GM12874 (cell line): ENCODE data around the gene ST6GALNAC5.

Experiments
- CTCF ChIP-seq: IDR thresholded peaks from 2 replicates; pipeline ENCODE4 v1.5.1; 2011; ENCODE audit warnings: low read depth, mild to moderate bottlenecking, control low read depth, low read length, moderate library complexity; ENCODE audit not compliant: insufficient read depth

Gene ST6GALNAC5

GRCh38 chr1:77051425-77051824, 184.1 kb downstream of the ST6GALNAC5 start:
- no peak for TF ChIP-seq CTCF

- TF ChIP-seq CTCF, result no peak
Observed at GRCh38 chr1:77056525-77056924, 189.2 kb downstream of the ST6GALNAC5 start.

GRCh38 chr1:77057994-77058585, 190.8 kb downstream of the ST6GALNAC5 start:
- no peak for TF ChIP-seq CTCF

GRCh38 chr1:77060000-77060399, 192.7 kb downstream of the ST6GALNAC5 start:
- no peak for TF ChIP-seq CTCF

- TF ChIP-seq CTCF, result no peak
Observed at GRCh38 chr1:77061162-77061561, 193.9 kb downstream of the ST6GALNAC5 start.

GRCh38 chr1:77063118-77063517, 195.8 kb downstream of the ST6GALNAC5 start:
- TF ChIP-seq CTCF, result no peak

GRCh38 chr1:77064246-77064645, 197.0 kb downstream of the ST6GALNAC5 start:
- TF ChIP-seq CTCF, result no peak
